Coronary artery (tissue), 2 donors: ENCODE data around the gene NUDT7.

Experiments
- DNase-seq: peaks from one replicate; pipeline ENCODE4 v3.0.0-alpha.2; 2017; ENCODE audit warnings: low spot score
- H3K27ac ChIP-seq, 2 donors: fragments of 200-600 bp; sonication (generic); one replicate each; pipeline ENCODE4 v1.5.1; 2016 to 2019
- H3K4me3 ChIP-seq: fragments of 200-600 bp; sonication (generic); 2 replicates; pipeline ENCODE4 v1.5.1; 2016; ENCODE audit warnings: mild to moderate bottlenecking, moderate library complexity
- TF ChIP-seq, protein P1 (sequence below): fragments of 200-600 bp; sonication (generic); IDR thresholded peaks from one replicate; pipeline ENCODE4 v1.5.1; 2019; ENCODE audit warnings: antibody characterized with exemption

The NUDT7 gene

DNA sequence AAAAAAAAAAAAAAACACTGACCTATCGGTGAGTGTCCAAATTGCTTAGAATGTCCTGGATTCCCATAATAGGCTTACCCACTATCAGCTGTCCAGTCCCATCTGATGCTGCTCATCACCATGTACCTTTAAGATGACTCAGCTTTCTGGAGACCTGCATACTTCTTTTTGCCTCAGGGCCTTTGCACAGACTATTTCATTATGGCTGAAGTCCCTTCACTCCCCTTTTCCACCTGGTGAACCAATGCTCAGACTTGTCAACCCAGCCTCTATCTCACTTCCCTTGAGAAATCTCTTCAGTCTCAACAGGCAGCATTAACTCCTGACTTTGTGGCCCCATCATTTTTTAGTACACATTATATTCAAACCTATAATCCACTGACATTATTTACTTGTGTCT lies 29.7 kb upstream of the NUDT7 start:
- Histone ChIP-seq H3K27ac (no peak overlapping the region), H3K4me3 (no peak overlapping the region)
- no peak for DNase-seq
- TF ChIP-seq, protein P1, sequence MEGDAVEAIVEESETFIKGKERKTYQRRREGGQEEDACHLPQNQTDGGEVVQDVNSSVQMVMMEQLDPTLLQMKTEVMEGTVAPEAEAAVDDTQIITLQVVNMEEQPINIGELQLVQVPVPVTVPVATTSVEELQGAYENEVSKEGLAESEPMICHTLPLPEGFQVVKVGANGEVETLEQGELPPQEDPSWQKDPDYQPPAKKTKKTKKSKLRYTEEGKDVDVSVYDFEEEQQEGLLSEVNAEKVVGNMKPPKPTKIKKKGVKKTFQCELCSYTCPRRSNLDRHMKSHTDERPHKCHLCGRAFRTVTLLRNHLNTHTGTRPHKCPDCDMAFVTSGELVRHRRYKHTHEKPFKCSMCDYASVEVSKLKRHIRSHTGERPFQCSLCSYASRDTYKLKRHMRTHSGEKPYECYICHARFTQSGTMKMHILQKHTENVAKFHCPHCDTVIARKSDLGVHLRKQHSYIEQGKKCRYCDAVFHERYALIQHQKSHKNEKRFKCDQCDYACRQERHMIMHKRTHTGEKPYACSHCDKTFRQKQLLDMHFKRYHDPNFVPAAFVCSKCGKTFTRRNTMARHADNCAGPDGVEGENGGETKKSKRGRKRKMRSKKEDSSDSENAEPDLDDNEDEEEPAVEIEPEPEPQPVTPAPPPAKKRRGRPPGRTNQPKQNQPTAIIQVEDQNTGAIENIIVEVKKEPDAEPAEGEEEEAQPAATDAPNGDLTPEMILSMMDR, result no peak

DNA sequence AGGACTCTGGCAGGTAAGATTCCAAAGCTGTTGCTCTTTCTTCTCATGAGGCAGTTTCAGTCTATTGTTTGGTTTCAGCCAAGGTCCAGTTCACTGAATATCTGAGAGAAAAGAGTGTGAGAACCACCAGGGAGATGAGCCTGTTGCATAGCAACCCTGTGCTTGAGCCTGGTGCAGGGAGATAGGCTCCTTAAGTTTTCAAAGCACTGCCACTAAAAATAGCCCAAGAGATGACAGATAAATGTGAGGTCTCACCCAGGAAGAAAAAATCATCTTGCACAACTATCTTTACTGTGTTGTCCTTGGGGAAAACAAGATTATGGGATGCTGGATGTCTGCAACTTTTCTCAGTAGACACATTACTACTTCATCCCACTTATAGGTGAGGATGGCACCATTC lies 26.2 kb upstream of the NUDT7 start:
- Histone ChIP-seq H3K4me3 (no peak overlapping the region), H3K27ac (no peak overlapping the region)
- TF ChIP-seq, protein P1, result no peak
- no peak for DNase-seq

DNA sequence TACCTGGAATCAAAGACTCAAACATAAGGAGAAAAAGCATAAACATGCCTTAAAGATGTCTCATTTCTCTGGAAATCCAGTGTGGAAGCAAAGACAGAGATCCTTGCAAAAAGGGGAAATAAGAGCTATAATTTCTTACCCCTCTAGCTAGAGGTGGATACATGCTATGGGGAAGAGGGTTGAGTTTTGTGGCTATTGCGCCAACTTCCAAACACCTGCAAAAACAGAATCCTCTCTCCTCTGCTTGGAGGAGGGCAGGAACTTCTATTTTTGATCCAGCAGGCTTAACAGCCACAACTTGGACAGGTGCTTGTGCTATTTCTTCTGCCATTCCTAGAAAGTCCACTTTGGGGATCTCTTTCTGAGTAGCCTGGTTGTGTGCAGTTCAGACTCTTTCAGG lies 21.5 kb upstream of the NUDT7 start:
- no peak for DNase-seq
- Histone ChIP-seq H3K27ac (no peak overlapping the region), H3K4me3 (no peak overlapping the region)
- TF ChIP-seq, protein P1, result no peak

DNA sequence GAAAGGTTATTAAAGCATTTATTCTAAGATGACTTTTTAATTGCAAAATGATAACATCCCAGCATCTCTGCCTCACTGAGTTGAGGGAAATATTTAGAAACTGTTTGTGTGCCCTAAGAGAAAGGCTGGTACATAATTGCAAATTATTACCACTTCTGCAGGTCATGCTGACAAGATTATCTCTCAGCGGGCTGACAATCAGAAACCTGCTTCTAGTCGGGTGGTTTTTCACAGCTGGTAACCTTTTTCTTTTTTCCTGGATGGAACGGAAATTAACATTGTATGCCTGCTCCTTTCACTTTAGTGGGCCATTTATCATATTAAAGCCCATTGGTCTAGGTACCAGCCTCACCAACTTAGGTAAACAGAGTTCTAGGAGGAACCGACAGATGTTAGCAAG lies 17.0 kb upstream of the NUDT7 start:
- H3K27ac ChIP-seq, result no peak overlapping the region
- TF ChIP-seq, protein P1, result no peak

DNA sequence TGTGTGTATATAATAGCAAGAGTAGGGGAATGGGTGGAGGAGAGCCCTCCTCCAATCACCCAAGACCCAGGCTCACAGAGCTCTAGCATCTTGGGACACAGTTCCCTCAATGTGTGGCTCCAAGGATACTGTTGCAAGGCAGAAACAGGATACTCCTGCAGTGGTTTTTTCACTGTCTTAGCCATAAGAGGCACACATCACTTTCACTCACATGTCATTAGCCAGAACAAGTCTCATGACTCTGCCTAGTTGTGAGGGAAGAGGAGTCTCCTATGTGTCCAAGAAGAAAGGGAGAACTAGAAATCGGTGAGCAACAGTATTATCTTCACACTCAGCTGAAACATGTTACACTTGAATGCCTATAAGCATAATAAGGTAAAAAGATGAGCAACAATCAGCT lies 11.1 kb upstream of the NUDT7 start:
- Histone ChIP-seq H3K27ac (no peak overlapping the region), H3K4me3 (no peak overlapping the region)
- DNase-seq, result no peak
- TF ChIP-seq, protein P1, result no peak

More for the DNA sequence above, 17.0 kb upstream of the NUDT7 start:
- no peak for DNase-seq
- no peak overlapping the region for H3K4me3 ChIP-seq

DNA sequence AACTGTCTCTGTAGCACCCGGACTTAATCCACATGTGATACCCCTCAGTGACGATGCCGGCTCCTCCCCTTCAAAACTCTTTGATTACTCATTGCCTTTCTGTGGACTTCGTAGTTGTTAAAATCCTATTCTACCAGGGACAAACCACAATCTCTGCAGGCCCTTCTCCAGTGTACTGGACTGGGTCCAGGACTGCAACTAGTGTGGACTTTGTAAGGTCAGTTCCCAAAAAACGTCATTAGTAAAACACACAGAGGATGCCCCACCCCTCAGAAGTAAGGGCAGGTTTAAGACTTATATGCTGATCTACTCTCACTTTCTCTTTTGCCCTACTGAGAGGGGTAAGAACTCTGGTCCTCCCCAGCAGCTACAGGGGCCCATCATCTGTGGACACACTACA lies 10.5 kb upstream of the NUDT7 start:
- H3K4me3 ChIP-seq, result no peak overlapping the region
- TF ChIP-seq, protein P1, result no peak
- no peak for DNase-seq
- H3K27ac ChIP-seq, result no peak overlapping the region

DNA sequence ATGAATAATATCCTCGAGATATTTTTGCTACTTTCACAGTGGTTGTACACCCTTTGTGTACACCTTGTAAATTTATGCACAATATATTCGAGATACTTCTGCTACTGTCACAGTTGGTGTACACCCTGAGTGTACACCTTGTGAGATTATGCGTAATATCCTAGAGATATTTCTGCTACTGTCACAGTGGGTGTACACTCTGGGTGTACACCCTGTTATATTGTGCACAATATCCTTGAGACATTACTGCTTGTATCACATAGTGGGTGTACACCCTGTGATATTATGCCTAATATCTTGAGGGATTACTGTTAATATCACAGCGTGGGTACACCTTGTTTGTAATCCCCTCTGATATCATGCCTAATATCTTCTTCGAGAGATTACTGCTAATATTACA lies 7.2 kb upstream of the NUDT7 start:
- H3K4me3 ChIP-seq, result no peak overlapping the region
- TF ChIP-seq, protein P1, result no peak
- no peak overlapping the region for H3K27ac ChIP-seq
- DNase-seq, result no peak
